ENCODE data around the gene HSF2BP. TPM values are rescaled to one million over a fixed set of nuclear protein-coding genes. Genes with fewer than 3 reads are reported as not detected.

HSF2BP gene
- total and polyA plus RNA-seq, 12 donors = 0.12 to 0.51 (median 0.18) TPM; not detected in 6

DNA sequence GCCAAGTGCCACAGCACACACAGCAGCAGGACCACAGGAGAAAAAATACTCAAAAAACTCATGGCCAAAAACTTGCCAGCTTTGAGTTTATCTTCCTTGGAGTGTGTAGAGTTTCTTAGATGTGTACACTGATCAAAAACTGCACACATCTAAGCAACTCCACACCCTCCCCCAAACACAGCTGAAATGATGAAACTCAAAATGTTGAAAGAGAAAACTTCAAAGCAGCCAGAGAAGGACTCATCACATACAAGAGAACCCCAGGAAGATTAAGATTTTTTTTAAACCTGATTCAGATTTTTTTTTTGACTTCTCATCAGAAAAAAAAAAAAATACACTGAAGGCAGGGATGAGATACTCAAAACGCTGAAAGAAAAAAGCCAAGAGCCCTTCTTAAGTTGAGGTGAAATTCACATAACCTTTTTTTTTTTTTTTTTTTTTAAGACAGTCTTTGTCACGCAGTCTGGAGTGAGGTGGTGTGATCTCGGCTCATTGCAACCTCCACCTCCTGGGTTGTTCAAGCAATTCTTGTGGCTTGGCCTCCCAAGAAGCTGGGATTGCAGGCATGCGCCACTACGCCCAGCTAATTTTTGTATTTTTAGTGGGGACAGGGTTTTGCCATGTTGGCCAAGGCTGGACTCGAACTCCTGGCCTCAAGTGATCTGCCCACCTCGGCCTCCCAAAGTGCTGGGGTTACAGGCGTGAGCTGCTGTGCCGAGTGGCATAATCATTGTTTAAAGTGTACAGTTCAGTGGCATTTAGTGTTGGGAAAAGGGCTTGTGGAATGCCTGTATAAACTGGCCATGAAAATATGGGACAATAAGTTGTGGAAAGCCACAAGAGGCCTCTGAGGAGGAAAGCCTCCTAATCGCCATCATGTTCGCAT lies 38.7 kb upstream of the HSF2BP start:
- 85 to 94% methylated on average over 11 of the region's 11 CpGs for WGBS, 2 donors
- no peaks in the 10 kb centered on the region for H3K9me3 ChIP-seq

GRCh38 chr21:43696214-43696613 lies 36.9 kb upstream of the HSF2BP start:
- Histone ChIP-seq H3K4me3 (no peak overlapping the region), H3K27me3 (no peaks in the 10 kb centered on the region), H3K4me1 (no peaks in the 10 kb centered on the region), H3K27ac (no peak overlapping the region), H3K9me3 (no peaks in the 10 kb centered on the region), H3K36me3 (peaks cover 0 to 62% (median 16%) of the 10 kb centered on the region in 9 donors)
- intact Hi-C loops (cut with DNase I) = no loop called here
- DNase-seq (no peak), ATAC-seq (peak in 1 of 8 donors; percentile 30)
- TF ChIP-seq, protein P1, sequence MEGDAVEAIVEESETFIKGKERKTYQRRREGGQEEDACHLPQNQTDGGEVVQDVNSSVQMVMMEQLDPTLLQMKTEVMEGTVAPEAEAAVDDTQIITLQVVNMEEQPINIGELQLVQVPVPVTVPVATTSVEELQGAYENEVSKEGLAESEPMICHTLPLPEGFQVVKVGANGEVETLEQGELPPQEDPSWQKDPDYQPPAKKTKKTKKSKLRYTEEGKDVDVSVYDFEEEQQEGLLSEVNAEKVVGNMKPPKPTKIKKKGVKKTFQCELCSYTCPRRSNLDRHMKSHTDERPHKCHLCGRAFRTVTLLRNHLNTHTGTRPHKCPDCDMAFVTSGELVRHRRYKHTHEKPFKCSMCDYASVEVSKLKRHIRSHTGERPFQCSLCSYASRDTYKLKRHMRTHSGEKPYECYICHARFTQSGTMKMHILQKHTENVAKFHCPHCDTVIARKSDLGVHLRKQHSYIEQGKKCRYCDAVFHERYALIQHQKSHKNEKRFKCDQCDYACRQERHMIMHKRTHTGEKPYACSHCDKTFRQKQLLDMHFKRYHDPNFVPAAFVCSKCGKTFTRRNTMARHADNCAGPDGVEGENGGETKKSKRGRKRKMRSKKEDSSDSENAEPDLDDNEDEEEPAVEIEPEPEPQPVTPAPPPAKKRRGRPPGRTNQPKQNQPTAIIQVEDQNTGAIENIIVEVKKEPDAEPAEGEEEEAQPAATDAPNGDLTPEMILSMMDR (IDR thresholded peaks at IDR 0.05) = no peak
- WGBS, 2 donors = 93 to 96% methylated on average over 17 of the region's 17 CpGs

More for the DNA sequence above, 38.7 kb upstream of the HSF2BP start:
- TF ChIP-seq, protein P1 (IDR thresholded peaks at IDR 0.05) = no peak
- Histone ChIP-seq H3K27me3 (no peaks in the 10 kb centered on the region), H3K36me3 (peaks cover 0 to 45% (median 8%) of the 10 kb centered on the region in 9 donors), H3K4me3 (no peak overlapping the region), H3K4me1 (peaks cover 0 to 13% (median 8%) of the 10 kb centered on the region in 9 donors), H3K27ac (no peak overlapping the region)
- no peak for DNase-seq
- ATAC-seq = no peak
- intact Hi-C loops (cut with DNase I) = no loop called here

GRCh38 chr21:43694437-43695079 lies 35.3 kb upstream of the HSF2BP start:
- Histone ChIP-seq H3K4me1 (no peaks in the 10 kb centered on the region), H3K27ac (no peak overlapping the region), H3K9me3 (no peaks in the 10 kb centered on the region), H3K27me3 (no peaks in the 10 kb centered on the region), H3K4me3 (no peak overlapping the region), H3K36me3 (peaks cover 0 to 79% (median 29%) of the 10 kb centered on the region in 9 donors)
- no peak for DNase-seq
- TF ChIP-seq, protein P1 (IDR thresholded peaks at IDR 0.05) = no peak
- 94 to 96% methylated on average over 27 of the region's 27 CpGs for WGBS, 2 donors
- ATAC-seq = no peak
- intact Hi-C loops (cut with DNase I) = no loop called here

GRCh38 chr21:43693981-43694380 lies 34.7 kb upstream of the HSF2BP start:
- H3K36me3 ChIP-seq = peaks cover 0 to 85% (median 33%) of the 10 kb centered on the region in 9 donors
- no peak overlapping the region for H3K27ac ChIP-seq
- no peaks in the 10 kb centered on the region for H3K4me1 ChIP-seq
- intact Hi-C loops (cut with DNase I) = no loop called here
- TF ChIP-seq, protein P1 (IDR thresholded peaks at IDR 0.05) = no peak
- no peaks in the 10 kb centered on the region for H3K9me3 ChIP-seq
- no peak for ATAC-seq
- no peaks in the 10 kb centered on the region for H3K27me3 ChIP-seq
- no peak overlapping the region for H3K4me3 ChIP-seq
- WGBS, 2 donors = 94 to 95% methylated on average over 23 of the region's 23 CpGs
- no peak for DNase-seq
